ENCODE data around the gene AHRR. TPM values are rescaled to one million over a fixed set of nuclear protein-coding genes. Genes with fewer than 3 reads are reported as not detected.
"Not testable (repeated sequence)": the region's sequence is repeated elsewhere in the genome, so short reads cannot be mapped to it uniquely, and the experiment has no call there.

The AHRR gene
- total RNA-seq, 1 donor from 2014 or later = 23.9 TPM

DNA sequence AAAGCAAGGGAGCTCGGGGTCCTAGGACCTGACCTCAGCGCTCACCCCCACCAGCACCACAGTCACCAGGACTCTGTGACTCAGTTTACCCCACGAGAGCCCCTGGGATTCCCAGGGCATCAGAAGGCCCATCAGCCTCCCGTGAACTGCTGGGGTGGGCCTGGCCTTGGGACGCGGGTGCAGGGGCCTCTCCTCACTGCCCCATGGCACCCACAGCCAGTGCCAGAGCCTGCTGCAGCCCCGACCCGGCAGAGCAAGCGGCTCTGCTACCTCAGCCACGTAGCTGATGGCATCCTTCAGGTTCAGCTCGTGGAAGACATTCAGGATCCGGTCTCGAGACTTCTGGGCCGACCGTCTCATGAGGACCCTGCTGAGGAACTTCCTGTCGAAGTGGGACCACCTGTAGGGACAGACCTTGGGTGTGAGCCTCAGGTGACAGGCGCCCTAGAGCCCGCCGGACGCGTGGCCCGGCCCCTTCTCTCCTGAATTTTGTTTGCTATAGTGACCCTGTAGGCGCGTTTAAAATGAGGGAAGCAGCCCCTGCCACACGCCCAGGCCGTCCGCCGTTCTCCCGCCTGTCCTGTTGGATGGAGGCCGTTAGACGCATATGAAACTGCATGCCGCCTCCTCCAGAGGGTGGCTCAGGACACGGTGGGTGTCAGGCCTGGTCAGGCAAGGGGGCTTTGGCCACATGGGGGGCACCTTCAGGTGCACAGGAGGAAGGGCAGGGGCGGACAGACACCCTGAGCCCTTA lies 158.2 kb downstream of the AHRR start:
- no peak for DNase-seq (ENCODE audit: extremely low read depth, low read depth, low spot score)

DNA sequence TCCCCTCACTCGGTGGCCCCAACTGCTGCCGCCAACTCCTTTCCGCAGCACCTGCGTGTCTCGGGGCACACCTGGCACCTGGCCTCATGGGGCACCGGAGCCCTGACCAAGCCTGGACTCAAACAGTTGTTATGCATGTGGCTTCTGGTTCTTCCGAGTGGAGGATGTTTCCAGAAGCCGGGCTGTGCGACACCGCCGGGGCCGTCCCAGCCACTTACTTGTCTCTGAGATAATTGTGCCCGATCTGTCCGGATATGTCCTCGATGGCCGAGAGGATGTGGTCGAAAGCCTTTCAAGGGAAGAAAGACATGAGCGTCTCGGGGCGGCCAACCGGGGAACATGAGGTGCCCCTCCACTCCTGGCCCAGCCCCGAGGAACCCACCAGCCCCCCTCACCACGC lies 159.8 kb downstream of the AHRR start:
- no peak for DNase-seq (ENCODE audit: extremely low read depth, low read depth, low spot score)

DNA sequence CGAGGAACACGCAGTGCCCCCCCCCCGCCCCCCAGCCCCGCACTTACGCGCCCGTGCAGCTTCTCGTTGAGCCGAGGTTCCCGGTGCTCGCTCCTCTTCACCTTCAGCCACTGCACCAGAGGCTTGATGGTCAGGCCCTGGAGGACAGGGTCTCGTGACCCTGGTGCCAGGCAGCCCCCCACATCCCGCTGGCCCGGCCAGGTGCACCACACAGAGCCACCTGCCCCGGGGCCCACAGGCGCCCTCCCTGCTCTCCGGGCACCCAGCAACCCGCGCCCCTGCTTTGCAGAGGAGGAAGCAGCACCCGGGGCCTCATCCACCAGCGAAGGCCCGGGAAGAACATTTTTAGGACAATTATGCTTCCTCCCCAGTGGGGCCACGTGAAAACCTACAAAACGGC lies 160.5 kb downstream of the AHRR start:
- DNase-seq (ENCODE audit: extremely low read depth, low read depth, low spot score) = no peak

DNA sequence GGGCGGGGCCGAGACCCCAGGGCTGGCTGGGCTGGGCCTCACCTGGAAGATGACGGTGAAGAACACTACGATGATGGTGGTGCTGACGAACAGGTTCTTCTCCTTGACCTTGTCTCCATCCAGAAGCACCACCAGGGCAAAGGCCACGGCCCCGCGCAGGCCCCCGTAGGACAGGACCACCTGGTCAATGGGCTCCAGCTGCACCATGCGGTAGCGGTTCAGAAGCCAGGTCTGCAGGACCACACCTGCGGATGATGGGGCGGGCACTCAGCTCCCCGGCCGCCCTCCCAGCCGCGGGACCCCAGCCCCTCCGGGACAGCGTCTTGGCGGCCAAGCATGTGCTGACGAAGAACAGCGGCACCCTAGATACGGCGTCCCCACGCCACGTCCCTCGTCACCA lies 161.0 kb downstream of the AHRR start:
- DNase-seq (ENCODE audit: extremely low read depth, low read depth, low spot score) = no peak

DNA sequence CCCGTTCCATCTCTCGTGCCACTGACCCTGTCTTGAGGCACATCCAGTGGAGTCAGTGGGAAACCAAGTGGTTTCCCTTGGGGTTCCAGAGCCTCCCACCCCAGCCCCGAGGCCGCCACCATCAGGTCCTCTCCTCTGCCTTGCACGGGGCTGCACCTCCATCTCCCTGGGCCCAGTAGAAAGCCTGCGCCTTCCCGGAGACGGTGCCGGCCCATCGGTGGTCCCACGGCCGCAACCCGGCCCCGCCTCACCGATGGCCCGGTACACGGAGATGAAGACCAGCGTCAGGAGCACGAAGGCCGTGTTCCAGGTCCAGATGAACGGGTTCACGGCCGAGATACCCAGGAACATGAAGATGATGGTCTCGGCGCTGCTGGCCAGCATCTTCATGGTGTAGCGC lies 161.5 kb downstream of the AHRR start:
- no peak for DNase-seq (ENCODE audit: extremely low read depth, low read depth, low spot score)

DNA sequence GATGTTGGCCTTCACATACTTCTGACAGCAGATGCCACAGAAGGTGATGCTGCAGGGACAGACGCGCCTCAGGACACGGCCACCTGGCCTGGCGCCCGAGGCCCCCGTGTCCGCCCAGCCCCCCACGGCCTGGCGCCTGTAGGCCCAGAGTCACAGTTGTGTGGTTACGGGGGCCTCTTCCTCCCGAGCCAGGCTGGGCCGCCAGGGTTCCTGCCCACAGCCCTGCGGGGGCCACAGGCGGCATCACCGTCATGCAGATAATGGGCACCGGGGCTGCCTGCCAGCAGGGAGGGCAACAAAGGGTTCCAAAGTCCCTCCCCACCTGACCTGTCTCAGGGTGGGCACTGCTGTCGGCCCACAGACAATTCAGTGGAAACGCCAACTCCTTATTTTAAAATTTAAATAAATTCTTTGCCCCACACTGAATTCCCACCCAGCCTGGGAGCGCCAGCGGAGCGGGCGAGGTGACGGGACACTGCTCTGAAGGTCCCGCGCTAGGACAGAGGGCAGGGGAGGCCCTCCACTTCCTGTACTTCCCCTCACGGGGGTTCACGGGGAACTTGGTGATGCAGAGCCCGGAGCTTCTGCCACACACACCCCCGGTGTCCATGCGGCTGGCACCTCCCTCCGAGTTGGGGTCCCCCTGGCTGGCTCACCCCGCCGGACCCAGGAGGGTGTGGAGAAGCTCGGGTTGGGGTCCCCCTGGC lies 162.1 kb downstream of the AHRR start:
- DNase-seq (ENCODE audit: extremely low read depth, low read depth, low spot score) = no peak

DNA sequence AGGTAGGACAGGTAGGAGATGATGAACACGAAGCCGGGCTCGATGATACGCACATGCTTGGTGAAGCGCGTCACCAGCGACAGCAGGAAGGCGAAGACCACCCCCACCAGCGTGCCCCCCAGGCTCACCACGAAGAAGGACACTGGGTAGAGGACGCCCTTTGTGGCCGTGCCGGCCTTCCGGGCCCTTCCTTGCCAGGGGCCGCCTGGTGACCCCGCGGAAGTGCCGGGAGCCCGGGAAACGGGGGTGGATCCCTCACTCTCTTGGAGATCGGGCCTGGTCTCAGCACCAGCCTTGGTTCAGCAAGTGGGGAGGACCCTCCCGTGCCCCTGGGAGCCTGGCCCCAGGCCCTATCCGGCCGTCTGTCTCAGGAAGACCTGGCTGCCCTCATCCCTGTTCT lies 163.0 kb downstream of the AHRR start:
- no peak for DNase-seq (ENCODE audit: extremely low read depth, low read depth, low spot score)

DNA sequence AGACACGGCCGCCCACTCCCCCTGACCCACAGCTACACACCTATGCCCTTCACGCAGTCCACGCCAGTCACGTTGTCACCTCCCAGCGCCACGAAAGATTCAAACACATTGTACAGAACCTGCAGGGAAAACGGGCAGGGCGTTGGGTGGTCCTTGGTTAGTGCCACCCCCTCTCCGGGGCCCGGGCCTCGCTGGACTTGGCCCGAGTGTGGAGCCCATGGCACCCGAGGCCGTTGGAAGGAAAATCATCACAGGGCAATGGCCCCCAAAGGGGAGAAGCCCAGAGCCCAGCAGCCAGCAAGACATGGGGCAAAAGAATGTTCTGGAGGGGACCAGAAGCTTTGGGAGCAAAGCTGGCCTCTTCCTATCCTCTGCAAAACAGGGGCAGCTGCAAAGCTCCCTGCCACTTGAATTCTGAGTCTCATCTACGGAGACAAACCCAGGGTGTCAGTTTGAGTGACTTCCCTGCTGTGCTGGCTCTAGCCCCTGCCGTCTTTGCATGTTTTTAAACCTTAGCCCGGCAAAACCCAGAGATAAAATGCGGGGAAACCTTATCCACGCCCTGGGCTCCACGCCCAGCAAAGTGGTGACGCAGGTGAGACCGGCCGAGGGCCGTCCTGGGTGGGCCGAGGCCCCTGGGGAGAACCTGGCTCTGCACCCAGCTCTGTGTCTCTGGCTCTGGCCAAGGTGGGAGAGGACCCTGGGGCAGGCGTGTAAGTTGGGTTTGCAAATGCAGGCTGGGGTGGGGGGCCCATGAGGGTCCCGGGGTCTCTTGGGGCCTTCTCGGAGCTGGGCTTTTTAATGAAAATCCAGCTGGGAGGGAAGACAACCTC lies 163.8 kb downstream of the AHRR start:
- no peak for DNase-seq (ENCODE audit: extremely low read depth, low read depth, low spot score)

DNA sequence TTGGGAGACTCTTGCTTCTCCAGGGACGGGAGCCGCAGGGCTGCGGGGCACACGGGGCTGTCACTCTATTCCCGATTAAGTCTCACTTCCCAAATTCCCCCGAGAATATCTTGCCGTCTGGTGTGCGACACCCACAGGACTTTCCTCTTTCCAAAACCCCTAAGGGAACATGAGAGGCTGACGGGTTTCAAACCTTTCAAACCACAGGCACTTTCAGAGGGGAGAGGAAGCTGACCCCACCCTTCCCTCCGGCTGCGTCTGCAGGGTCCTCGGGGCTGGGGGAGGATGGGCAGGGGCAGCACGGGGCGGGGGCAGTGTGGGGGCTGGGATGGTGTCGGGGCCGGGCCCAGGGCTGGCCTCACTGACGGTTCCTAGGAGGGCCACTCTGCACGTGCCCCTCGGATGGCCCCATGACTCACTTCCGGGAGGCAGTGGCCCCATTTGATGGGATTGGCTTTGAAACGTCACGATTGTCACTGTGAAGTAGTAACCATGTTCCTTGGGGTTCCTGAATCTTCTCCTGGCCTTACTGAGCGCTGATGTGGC lies 164.5 kb downstream of the AHRR start:
- no peak for DNase-seq (ENCODE audit: extremely low read depth, low read depth, low spot score)

DNA sequence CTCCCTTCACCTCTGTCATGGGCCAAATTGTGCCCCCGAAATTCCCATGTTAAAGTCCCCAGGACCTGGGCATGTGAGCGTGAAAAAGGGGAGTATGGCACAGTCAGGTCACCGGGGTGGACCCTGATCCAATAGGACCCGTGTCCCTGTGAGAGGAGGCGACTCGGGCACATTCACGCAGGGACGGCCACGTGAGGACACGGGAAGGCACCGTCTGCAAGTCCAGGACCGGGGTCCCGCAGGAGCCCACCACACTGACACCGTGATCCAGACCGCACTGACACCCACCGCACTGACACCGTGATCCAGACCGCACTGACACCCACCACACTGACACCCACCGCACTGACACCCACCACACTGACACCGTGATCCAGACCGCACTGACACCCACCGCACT lies 165.1 kb downstream of the AHRR start:
- not testable (repeated sequence) for DNase-seq (ENCODE audit: extremely low read depth, low read depth, low spot score)

Other genes starting within 250 kb of the AHRR start
- 0.06 and 0.48 TPM in 2 replicates for gene PLEKHG4B, start 229.5 kb upstream of the AHRR start, total RNA-seq
- not detected in 2 replicates for gene LRRC14B, start 130.2 kb upstream of the AHRR start, total RNA-seq
- gene CCDC127, start 103.6 kb upstream of the AHRR start, total RNA-seq = 5.2 and 6.4 TPM in 2 replicates
- 99.9 and 106 TPM in 2 replicates for gene SDHA, start 103.4 kb upstream of the AHRR start, total RNA-seq
- gene PDCD6, start 50.1 kb upstream of the AHRR start, total RNA-seq = 126 and 129 TPM in 2 replicates
- 29.7 and 35.6 TPM in 2 replicates for gene EXOC3, start 121.5 kb downstream of the AHRR start, total RNA-seq
- gene SLC9A3, start 202.7 kb downstream of the AHRR start, total RNA-seq = 2.2 and 3.1 TPM in 2 replicates